Measurements from ENCODE around the gene HINT3.
"Not testable (repeated sequence)": the region's sequence is repeated elsewhere in the genome, so short reads cannot be mapped to it uniquely, and the experiment has no call there.

HINT3 gene

GRCh38 chr6:125939791-125940190 is 16.8 kb upstream of the HINT3 start:
- no peak for DNase-seq (ENCODE audit: low read depth in 2 of 2)

- DNase-seq (ENCODE audit: low read depth in 2 of 2) = no peak
These were observed 16.1 kb upstream of the HINT3 start for GRCh38 chr6:125940247-125941041.

- DNase-seq (ENCODE audit: low read depth in 2 of 2) = no peak
These were observed 13.7 kb upstream of the HINT3 start for GRCh38 chr6:125942672-125943527.

DNA sequence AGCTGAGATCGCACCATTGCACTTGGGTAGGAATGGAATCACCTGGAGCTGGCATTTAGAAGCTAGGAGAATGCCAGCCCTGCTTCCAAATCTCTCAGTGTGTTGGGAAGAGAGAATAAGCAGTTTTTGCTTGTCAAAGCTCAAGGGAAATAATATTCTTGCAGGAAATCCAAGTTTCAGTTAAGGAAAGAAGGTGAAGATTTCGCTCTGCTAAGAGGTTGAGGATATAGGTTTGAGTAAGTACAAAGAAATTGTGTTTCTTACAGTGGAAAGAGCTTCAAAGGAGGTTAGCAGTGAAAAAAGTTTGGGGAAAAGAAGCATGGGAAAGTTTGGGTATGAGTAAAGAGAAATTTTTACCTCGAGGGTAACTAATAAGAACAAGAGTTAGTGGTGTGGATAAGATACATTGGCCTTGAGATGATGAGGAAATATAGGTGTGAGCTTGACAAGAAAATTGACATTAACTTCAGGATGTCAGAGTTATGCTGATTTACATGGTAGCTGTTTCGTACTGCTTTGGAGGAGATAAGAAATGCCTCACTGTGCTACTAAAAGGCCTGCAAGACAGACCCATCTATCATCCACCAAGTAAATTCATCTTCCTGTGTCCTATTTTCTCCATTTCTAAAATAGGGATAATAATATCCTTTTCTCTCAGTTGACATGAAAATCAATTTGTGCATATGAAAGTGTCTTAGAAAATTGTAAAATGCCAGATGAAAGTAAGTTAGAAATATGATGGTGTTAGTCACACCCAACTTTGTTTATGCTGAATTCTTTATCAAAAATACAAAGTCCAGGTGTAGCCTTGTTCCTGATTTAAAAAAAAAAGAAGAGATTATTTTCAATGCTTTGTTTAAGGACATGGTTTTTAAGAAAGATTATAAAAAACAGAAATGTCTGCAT is 12.8 kb upstream of the HINT3 start:
- no peak for DNase-seq (ENCODE audit: low read depth in 2 of 2)

GRCh38 chr6:125944434-125944816 is 12.1 kb upstream of the HINT3 start:
- no peak for DNase-seq (ENCODE audit: low read depth in 2 of 2)

GRCh38 chr6:125944896-125945295 is 11.7 kb upstream of the HINT3 start:
- no peak for DNase-seq (ENCODE audit: low read depth in 2 of 2)

DNA sequence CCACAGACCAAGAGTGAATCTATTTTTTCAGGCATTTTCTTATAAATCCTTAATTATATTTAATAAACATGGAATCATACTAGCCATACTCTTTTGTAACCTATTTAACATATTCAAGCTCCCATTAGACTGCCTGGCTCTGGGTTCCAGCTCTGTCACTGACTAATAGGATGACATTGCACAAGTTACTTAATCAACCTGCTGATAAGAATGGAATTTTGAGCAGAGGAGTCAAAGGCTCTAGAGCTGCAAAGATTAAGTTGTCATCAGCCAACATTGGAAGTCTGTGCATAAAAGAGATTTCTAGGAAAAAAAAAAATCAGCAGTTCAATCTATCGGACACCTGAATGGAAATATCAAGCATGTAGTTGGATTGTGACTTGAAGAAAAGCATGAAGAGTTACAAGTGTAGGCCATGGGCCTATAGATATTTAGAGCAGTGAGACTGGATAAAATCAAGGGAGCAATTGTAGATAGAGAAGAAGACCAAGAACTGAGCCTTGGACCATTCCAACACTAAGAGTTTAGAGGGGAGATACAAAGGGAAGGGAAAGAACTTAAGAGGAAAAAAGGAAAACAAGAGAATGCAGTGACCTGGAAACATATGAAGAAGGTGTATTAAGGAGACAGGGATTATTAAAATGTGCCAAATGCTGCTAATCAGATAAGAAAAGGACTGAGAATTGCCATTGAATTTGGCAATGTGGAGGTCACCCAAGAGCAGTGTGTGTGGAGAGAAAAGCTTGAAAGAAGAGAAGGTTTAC is 11.0 kb upstream of the HINT3 start:
- no peak for DNase-seq (ENCODE audit: low read depth in 2 of 2)

- no peak for DNase-seq (ENCODE audit: low read depth in 2 of 2)
These were observed 9.0 kb upstream of the HINT3 start for GRCh38 chr6:125947615-125948014.

DNA sequence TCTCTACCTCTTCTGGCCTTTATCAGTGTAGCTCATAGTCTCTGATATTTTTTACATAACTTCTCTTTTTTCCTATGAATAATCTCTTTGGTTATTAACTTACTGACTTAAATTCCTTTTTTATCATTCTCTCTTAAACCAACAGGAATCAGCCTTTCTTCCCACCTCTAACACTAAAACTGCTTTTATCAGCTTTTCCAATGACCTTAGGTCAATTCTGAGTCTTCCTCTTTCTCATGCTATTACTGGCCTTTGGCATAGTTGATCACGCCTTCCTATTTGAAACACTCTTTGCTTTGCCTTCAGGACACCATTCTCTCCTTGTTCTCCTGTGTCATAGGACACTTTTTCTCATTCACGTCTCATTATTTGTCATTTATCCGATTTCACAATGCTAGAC is 8.1 kb upstream of the HINT3 start:
- DNase-seq (ENCODE audit: low read depth in 2 of 2) = no peak

- no peak for DNase-seq (ENCODE audit: low read depth in 2 of 2)
These were observed 7.5 kb upstream of the HINT3 start for GRCh38 chr6:125949069-125949468.

DNA sequence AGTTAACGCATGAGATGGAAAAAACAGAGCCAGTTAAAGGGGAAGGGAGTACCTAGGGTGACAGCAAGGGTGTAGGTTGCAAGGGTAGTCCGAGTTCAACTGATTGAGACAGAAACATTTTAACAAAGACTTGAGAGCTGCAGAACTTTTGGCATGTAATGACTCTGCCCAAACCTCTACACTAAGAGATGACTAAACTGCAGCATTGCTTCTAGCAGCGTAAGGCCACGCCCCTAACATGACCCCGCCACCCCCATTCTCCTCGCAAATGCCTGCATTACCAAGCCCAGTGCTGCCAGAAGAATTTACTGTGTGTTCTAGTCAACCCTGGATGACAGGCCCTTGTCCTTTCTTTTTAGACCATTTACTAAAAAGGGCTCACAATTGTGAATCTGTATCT is 6.3 kb upstream of the HINT3 start:
- DNase-seq (ENCODE audit: low read depth in 2 of 2) = no peak

DNA sequence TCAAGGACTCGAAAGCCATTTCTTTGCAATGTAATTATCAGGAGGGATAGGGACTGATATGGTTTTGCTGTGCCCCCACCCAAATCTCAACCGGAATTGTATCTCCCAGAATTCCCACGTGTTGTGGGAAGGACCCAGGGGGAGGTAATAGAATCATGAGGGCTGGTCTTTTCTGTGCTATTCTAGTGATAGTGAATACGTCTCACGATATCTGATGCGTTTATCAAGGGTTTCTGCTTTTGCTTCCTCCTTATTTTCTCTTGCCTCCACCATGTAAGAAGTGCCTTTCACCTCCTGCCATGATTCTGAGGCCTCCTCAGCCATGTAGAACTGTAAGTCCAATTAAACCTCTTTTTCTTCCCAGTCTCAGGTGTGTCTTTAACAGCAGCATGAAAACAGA is 5.9 kb upstream of the HINT3 start:
- DNase-seq (ENCODE audit: low read depth in 2 of 2) = not testable (repeated sequence)

DNA sequence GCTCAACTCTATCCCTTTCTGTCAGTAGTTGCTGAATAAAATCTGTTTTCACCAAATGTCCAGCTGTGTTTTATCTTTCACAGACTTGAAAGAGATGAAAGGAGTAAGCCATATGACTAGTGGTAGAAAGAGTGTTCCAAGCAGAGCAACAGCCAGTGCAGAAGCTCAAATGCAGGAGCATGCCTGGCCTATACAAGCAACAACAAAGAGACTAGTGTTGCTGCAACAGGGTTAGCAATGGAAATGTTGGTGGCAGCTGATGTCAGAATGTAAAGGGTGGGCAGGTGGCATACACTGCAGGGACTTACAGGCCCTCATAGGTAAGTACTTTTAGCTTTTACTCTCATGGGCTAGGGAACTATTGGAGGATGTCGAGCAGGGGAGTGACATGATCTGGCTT is 5.2 kb upstream of the HINT3 start:
- no peak for DNase-seq (ENCODE audit: low read depth in 2 of 2)

- DNase-seq (ENCODE audit: low read depth in 2 of 2) = peak in 1 of 2 experiments; percentile 4
These were observed 3.6 kb upstream of the HINT3 start for GRCh38 chr6:125952764-125953501.

GRCh38 chr6:125953502-125953875 is 3.1 kb upstream of the HINT3 start:
- DNase-seq (ENCODE audit: low read depth in 2 of 2) = no peak

DNA sequence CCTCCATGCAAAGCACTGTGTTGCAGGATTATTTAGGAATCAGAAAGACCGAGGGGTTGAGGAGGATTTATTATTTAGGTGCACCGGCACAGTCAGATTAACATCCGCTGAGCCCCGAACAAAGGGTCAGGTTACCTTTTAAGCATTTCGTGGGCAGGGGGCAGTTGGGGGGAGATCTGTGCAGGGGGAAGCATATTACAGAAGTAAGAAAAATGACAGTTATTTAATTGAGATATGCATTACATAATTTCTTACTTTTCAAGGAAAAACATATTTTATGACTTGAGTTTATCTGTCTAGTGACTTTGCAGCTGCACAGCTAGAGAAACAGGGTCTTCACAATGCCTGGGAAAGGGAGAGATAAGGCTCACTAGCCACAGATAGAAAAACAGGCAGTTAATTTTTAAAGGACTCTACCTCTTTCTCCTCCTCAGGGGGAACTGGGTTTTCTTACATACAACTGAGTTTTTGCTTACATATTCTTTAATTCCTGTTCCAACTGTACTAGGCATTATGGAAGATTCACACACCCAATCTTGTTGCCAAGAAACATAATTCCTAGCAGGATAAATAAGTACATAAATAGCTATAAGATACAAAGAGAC is 1.7 kb upstream of the HINT3 start:
- no peak for DNase-seq (ENCODE audit: low read depth in 2 of 2)

GRCh38 chr6:125955973-125956372 is 597 bp upstream of the HINT3 start:
- DNase-seq (ENCODE audit: low read depth in 2 of 2) = no peak

- no peak for DNase-seq (ENCODE audit: low read depth in 2 of 2)
These were observed 772 bp downstream of the HINT3 start for GRCh38 chr6:125957391-125957693.

DNA sequence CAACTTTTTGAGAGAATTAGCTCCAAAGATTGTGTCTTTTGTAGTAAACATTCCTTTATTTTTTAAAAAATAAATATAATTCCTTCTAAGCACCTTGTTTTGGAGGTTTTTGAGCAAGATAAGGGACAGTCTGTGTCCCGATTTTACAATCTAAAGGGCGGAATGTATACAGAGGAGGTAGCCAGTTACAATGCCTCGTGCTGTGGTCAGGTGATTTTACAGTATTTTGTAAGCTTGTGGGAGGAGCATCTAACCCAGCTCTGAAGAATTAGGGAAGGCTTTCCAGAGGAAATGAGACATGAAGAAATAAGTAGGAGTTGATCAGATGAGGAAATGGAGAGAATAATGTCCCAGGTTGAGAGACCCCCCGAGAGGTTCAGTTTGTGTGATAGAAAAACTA is 1.3 kb downstream of the HINT3 start:
- DNase-seq (ENCODE audit: low read depth in 2 of 2) = no peak

DNA sequence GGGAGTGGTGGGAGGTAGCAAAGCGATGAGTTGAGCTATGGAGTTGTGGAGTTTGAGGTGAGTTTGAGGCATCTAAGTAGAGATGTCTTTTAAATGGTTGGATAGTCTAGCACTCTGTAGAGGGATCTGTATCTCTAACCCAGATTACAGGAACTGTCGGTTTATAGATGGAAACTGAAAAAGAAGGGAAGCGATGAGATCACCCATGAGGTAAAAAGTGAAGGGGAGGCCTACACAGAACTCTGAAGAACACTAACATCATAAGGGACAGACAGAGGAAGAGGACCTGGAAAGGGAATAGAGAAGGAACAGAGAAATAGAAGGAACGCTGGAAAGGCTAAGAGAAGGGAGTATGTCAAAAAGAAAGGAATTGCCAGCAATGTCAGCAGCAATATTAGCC is 2.5 kb downstream of the HINT3 start:
- DNase-seq (ENCODE audit: low read depth in 2 of 2) = no peak
